GM12878 (cell line): ENCODE results near the gene EMP2. TPM values are rescaled to one million over a fixed set of nuclear protein-coding genes. Genes with fewer than 3 reads are reported as not detected.

Experiments used
- ATAC-seq: fragments of 200-7000 bp; cut with Tn5 transposase; 3 replicates; pipeline ENCODE4 v1.9.1; 2020; ENCODE audit warnings: mild to moderate bottlenecking, moderate library complexity
- BruUV-seq: library from RNA; stranded (reverse); fragments of 400-500 nt; replicated peaks from 2 replicates; lab custom pipeline; 2021; lab: Mats Ljungman, UMichigan
- CTCF ChIA-PET: fragments of 300-600 bp; sonication (Branson Sonifier 250); formaldehyde crosslinking; extraction: SDS; loops from one replicate; lab custom pipeline; 2021; ENCODE audit warnings: inconsistent platforms; lab: Yijun Ruan, JAX
- POLR2A ChIA-PET: fragments of 350-600 bp; formaldehyde crosslinking; extraction: SDS; loops from one replicate; lab custom pipeline; 2021; ENCODE audit warnings: inconsistent platforms; lab: Charles Lee
- RAD21 ChIA-PET: fragments of 300-600 bp; sonication (Branson Sonifier 250); formaldehyde crosslinking; loops from one replicate; lab custom pipeline; 2023; ENCODE audit warnings: antibody characterized with exemption; ENCODE audit not compliant: unreplicated experiment; lab: Charles Lee
- SMC1A ChIA-PET: fragments of 300-600 bp; sonication (Branson Sonifier 250); formaldehyde crosslinking; loops from one replicate; lab custom pipeline; 2023; ENCODE audit not compliant: unreplicated experiment, uncharacterized antibody; lab: Charles Lee
- DNase-seq: peaks from one replicate; pipeline ENCODE4 v3.0.0-alpha.2; 2011; ENCODE audit warnings: low read depth, low spot score
- FAIRE-seq: peaks from 3 replicates; lab custom pipeline; 2011; peaks lifted over from hg19 to GRCh38; lab: Jason Lieb, UNC
- H2AFZ ChIP-seq: 2 replicates; pipeline ENCODE4 v1.6.0; 2011; ENCODE audit warnings: low read depth, low read length, control low read depth; ENCODE audit not compliant: control insufficient read depth
- H3K27ac ChIP-seq: 2 replicates; pipeline ENCODE4 v1.5.1; 2011; ENCODE audit warnings: control low read depth; ENCODE audit not compliant: control insufficient read depth, insufficient read depth
- H3K27me3 ChIP-seq, 2 experiments: replicated peaks in 1 of 2; 2 replicates each; pipeline versions ENCODE4 v1.6.0 to v1.6.1; 2011; ENCODE audit warnings: low read length in 1 of 2; ENCODE audit not compliant: control insufficient read depth in 2 of 2, insufficient read depth in 2 of 2
- H3K36me3 ChIP-seq, 2 experiments: 2 replicates each; pipeline ENCODE4 v1.5.1; 2011; ENCODE audit warnings: low read length in 1 of 2; ENCODE audit not compliant: control insufficient read depth in 2 of 2, insufficient read depth in 2 of 2
- H3K4me1 ChIP-seq: 2 replicates; pipeline ENCODE4 v1.6.1; 2011; ENCODE audit warnings: mild to moderate bottlenecking, low read length, moderate library complexity, mixed read lengths; ENCODE audit not compliant: control insufficient read depth, insufficient read depth
- H3K4me2 ChIP-seq: 2 replicates; pipeline ENCODE4 v1.6.0; 2011; ENCODE audit warnings: control low read depth; ENCODE audit not compliant: control insufficient read depth, insufficient read depth
- H3K4me3 ChIP-seq: fragments of 200-600 bp; sonication (generic); 2 replicates; pipeline ENCODE4 v1.5.1; 2016
- H3K79me2 ChIP-seq: 2 replicates; pipeline ENCODE4 v1.6.0; 2011; ENCODE audit warnings: low read length; ENCODE audit not compliant: control insufficient read depth, insufficient read depth
- H3K9ac ChIP-seq: 2 replicates; pipeline ENCODE4 v1.8.0; 2011; ENCODE audit warnings: low read length, control low read depth, mixed read lengths; ENCODE audit not compliant: control insufficient read depth, insufficient read depth
- H3K9me3 ChIP-seq: replicated peaks from 3 replicates; pipeline ENCODE4 v1.5.1; 2011; ENCODE audit warnings: mild to moderate bottlenecking, low read length; ENCODE audit not compliant: control insufficient read depth, insufficient read depth
- H4K20me1 ChIP-seq: 2 replicates; pipeline ENCODE4 v1.6.0; 2011; ENCODE audit not compliant: control insufficient read depth, insufficient read depth
- BHLHE40 ChIP-seq, 2 experiments: fragments of 450-650 bp in 1 of 2; IDR thresholded peaks; 2 replicates each; pipeline ENCODE4 v1.6.1; 2011 to 2017; ENCODE audit warnings: low read depth in 2 of 2, borderline replicate concordance in 1 of 2, improper control_type of control experiment in 1 of 2, low read length in 1 of 2, mild to moderate bottlenecking in 1 of 2
- IKZF2 ChIP-seq, 2 experiments: fragments of 450-650 bp; IDR thresholded peaks; 2 replicates each; pipeline ENCODE4 v1.6.1; 2017; ENCODE audit warnings: mild to moderate bottlenecking in 2 of 2, moderate library complexity in 2 of 2
- IRF4 ChIP-seq: IDR thresholded peaks from 2 replicates; pipeline ENCODE4 v1.6.1; 2011; ENCODE audit warnings: low read depth, low read length
- LARP7 ChIP-seq: fragments of 450-650 bp; IDR thresholded peaks from 2 replicates; pipeline ENCODE4 v1.6.1; 2017; ENCODE audit warnings: mild to moderate bottlenecking
- NBN ChIP-seq: fragments of 450-650 bp; IDR thresholded peaks from 2 replicates; pipeline ENCODE4 v1.6.1; 2016
- PAX8 ChIP-seq: fragments of 450-650 bp; IDR thresholded peaks from 2 replicates; pipeline ENCODE4 v1.6.1; 2017; ENCODE audit warnings: mild to moderate bottlenecking, moderate library complexity
- SMARCA5 ChIP-seq: fragments of 450-650 bp; IDR thresholded peaks from 2 replicates; pipeline ENCODE4 v1.6.1; 2017; ENCODE audit warnings: mild to moderate bottlenecking
- SPI1 ChIP-seq: IDR thresholded peaks from 2 replicates; pipeline ENCODE4 v1.6.1; 2011; ENCODE audit warnings: low read depth, mild to moderate bottlenecking, low read length, moderate library complexity, borderline replicate concordance; ENCODE audit not compliant: insufficient read depth
- TBL1XR1 ChIP-seq: IDR thresholded peaks from 2 replicates; pipeline ENCODE4 v1.6.1; 2012; ENCODE audit warnings: low read depth, low read length, improper control_type of control experiment
- ZNF622 ChIP-seq: fragments of 450-650 bp; IDR thresholded peaks from 2 replicates; pipeline ENCODE4 v1.6.1; 2017; ENCODE audit warnings: mild to moderate bottlenecking, inconsistent platforms
- ZNF687 ChIP-seq: fragments of 450-650 bp; IDR thresholded peaks from 2 replicates; pipeline ENCODE4 v1.6.1; 2017; ENCODE audit warnings: mild to moderate bottlenecking, moderate library complexity
- ZSCAN29 ChIP-seq: fragments of 450-650 bp; IDR thresholded peaks from 2 replicates; pipeline ENCODE4 v1.6.1; 2017; ENCODE audit warnings: mild to moderate bottlenecking, moderate library complexity
- WGBS: methylation state at CpG from one replicate; pipeline ENCODE4 v1.1.6; 2016; ENCODE audit warnings: low lambda C conversion rate; ENCODE audit not compliant: insufficient replicate concordance, insufficient coverage; ENCODE audit errors: missing lambda C conversion rate; 5-methylcytosine and 5-hydroxymethylcytosine counted together
- in situ Hi-C: fragments of 300-500 bp; cut with MboI; formaldehyde crosslinking; loops from 9 replicates; pipeline ENCODE4 v1.14.3; 2018; ENCODE audit warnings: mixed read lengths
- intact Hi-C: fragments of 100-400 bp; cut with micrococcal nuclease; formaldehyde crosslinking; loops from one replicate; pipeline ENCODE4 v1.14.2; 2022; ENCODE audit not compliant: unreplicated experiment
- polyA plus RNA-seq, 11 experiments: library from polyadenylated mRNA; depleted of rRNA in 4 of 11; unstranded in 6 of 11; stranded (reverse) in 5 of 11; fragments of >200 nt; fragmentation: Nextera tagmentation in 4 of 11; fragmentation: Illumina TruSeq in 1 of 11; extraction: Ambion mirVana in 4 of 11; extraction: Trizol in 1 of 11; gene quantifications; 1 replicate in 1 of 11; 2 replicates in 10 of 11; pipeline versions ENCODE4 v1.2.1 to v1.2.3, GENCODE V29; 2011 to 2016; ENCODE audit warnings: inconsistent platforms in 2 of 11, missing spikeins in 2 of 11, low read depth in 1 of 11
- total RNA-seq, 4 experiments: library from RNA; depleted of rRNA in 3 of 4; stranded (reverse); fragments of >200 nt in 3 of 4; fragmentation: Illumina TruSeq in 1 of 4; extraction: Trizol in 1 of 4; gene quantifications; 2 replicates each; pipeline versions ENCODE4 v1.2.1 to v1.2.3, GENCODE V29; 2013 to 2021
- TF ChIP-seq, protein P1 (sequence below): fragments of 450-650 bp; IDR thresholded peaks from 2 replicates; pipeline ENCODE4 v1.6.1; 2017; ENCODE audit warnings: antibody characterized with exemption, mild to moderate bottlenecking, moderate library complexity

The EMP2 gene
- total and polyA plus RNA-seq, 10 of the 15 experiments (the other 5 are each of a cell fraction or from before 2014, with no cell fraction given): 0.41 to 10.4 (median 3.8) TPM

- Histone ChIP-seq H3K27me3 (no peaks in the 10 kb centered on the region), H3K79me2 (no peaks in the 10 kb centered on the region), H3K9me3 (peaks cover 6% of the 10 kb centered on the region; the same call in 2 of the 3 replicates), H2AFZ (no peak overlapping the region)
- intact Hi-C loops: no loop called here
- CTCF ChIA-PET: interaction anchor here (2.3 kb wide), 1 partner anchor 9 kb away, joined by 4 read pairs; no protein-coding TSS in a partner anchor
- WGBS: 0% methylated on average over 1 of the region's 1 CpG
- SMC1A ChIA-PET: no interaction called here
- POLR2A ChIA-PET: no interaction called here
- RAD21 ChIA-PET: interaction anchor here (0.8 kb wide), 1 partner anchor 172 kb away, joined by 3 read pairs; no protein-coding TSS in a partner anchor
- TF ChIP-seq IRF4: no peak
- TF ChIP-seq IKZF2 (IDR thresholded peaks at IDR 0.05): no peak
- no peak for TF ChIP-seq TBL1XR1
- TF ChIP-seq BHLHE40 (IDR thresholded peaks at IDR 0.05; ENCODE audit: borderline replicate concordance in 1 of 2, low read depth in 2 of 2, low read length in 1 of 2): no peak
- no peak for TF ChIP-seq SPI1
- no peak for TF ChIP-seq ZNF622
- no peak for TF ChIP-seq PAX8
- no peak for TF ChIP-seq NBN
- TF ChIP-seq, protein P1, sequence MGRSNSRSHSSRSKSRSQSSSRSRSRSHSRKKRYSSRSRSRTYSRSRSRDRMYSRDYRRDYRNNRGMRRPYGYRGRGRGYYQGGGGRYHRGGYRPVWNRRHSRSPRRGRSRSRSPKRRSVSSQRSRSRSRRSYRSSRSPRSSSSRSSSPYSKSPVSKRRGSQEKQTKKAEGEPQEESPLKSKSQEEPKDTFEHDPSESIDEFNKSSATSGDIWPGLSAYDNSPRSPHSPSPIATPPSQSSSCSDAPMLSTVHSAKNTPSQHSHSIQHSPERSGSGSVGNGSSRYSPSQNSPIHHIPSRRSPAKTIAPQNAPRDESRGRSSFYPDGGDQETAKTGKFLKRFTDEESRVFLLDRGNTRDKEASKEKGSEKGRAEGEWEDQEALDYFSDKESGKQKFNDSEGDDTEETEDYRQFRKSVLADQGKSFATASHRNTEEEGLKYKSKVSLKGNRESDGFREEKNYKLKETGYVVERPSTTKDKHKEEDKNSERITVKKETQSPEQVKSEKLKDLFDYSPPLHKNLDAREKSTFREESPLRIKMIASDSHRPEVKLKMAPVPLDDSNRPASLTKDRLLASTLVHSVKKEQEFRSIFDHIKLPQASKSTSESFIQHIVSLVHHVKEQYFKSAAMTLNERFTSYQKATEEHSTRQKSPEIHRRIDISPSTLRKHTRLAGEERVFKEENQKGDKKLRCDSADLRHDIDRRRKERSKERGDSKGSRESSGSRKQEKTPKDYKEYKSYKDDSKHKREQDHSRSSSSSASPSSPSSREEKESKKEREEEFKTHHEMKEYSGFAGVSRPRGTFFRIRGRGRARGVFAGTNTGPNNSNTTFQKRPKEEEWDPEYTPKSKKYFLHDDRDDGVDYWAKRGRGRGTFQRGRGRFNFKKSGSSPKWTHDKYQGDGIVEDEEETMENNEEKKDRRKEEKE: no peak
- no peak for TF ChIP-seq LARP7
- TF ChIP-seq ZSCAN29: no peak
- TF ChIP-seq SMARCA5: no peak
- no peak for TF ChIP-seq ZNF687
- TF ChIP-seq, all 136 proteins: peak for 0
- no peak for DNase-seq
- no peak for FAIRE-seq
- Histone ChIP-seq H3K4me1 (no peaks in the 10 kb centered on the region), H3K27ac (no peak overlapping the region), H3K4me3 (no peak overlapping the region), H3K9ac (no peak overlapping the region), H4K20me1 (no peaks in the 10 kb centered on the region), H3K36me3 (no peaks in the 10 kb centered on the region), H3K4me2 (no peak overlapping the region)
- in situ Hi-C loops: no loop called here
- BruUV-seq: no TSS peak
- no peak for ATAC-seq
Observed at GRCh38 chr16:10490141-10490540, 90.3 kb downstream of the EMP2 start.
